GM11168 (cell line): ENCODE measurements around the gene CINP.

Experiments used
- in situ Hi-C: fragments of 300-500 bp; cut with MboI; formaldehyde crosslinking; loops from one replicate; pipeline ENCODE4 v1.12.0; 2022; ENCODE audit warnings: low sequenced_read_pairs; ENCODE audit not compliant: unreplicated experiment

Gene CINP

GRCh38 chr14:102362545-102363181 is at the start of gene CINP, which contains the start of gene TECPR2:
TSS of gene CINP (minus strand) at chr14:102362890. CDS start at chr14:102362851, 39 bp downstream.
TSS of gene TECPR2 (plus strand) at chr14:102362941. CDS start at chr14:102376722, 13,781 bp downstream.
- in situ Hi-C loops: no loop called here

- in situ Hi-C loops: no loop called here
These were observed 46.0 kb upstream of the CINP start for GRCh38 chr14:102408724-102409123.

GRCh38 chr14:102407258-102407657 is 44.6 kb upstream of the CINP start:
- in situ Hi-C loops: no loop called here

- in situ Hi-C loops: no loop called here
These were observed 40.3 kb upstream of the CINP start for GRCh38 chr14:102403028-102403427.

- in situ Hi-C loops: no loop called here
These were observed 33.8 kb upstream of the CINP start for GRCh38 chr14:102396521-102396920.

- in situ Hi-C loops: no loop called here
These were observed 32.2 kb upstream of the CINP start for GRCh38 chr14:102394717-102395375.

- in situ Hi-C loops: no loop called here
These were observed 29.8 kb upstream of the CINP start for GRCh38 chr14:102392506-102392905.

- in situ Hi-C loops: no loop called here
These were observed 27.6 kb upstream of the CINP start for GRCh38 chr14:102390064-102390855.

GRCh38 chr14:102389246-102389645 is 26.6 kb upstream of the CINP start:
- in situ Hi-C loops: loop anchor here (5.0 kb wide), 1 partner anchor 62 kb away; no protein-coding TSS in a partner anchor

- in situ Hi-C loops: loop anchor here (5.0 kb wide), 1 partner anchor 60 kb away; no protein-coding TSS in a partner anchor
These were observed 24.4 kb upstream of the CINP start for GRCh38 chr14:102387086-102387485.

GRCh38 chr14:102378830-102379229 is 16.1 kb upstream of the CINP start:
- in situ Hi-C loops: no loop called here

- in situ Hi-C loops: no loop called here
These were observed 15.0 kb upstream of the CINP start for GRCh38 chr14:102377696-102378095.

- in situ Hi-C loops: no loop called here
These were observed 12.4 kb upstream of the CINP start for GRCh38 chr14:102375119-102375518.

GRCh38 chr14:102374264-102374663 is 11.6 kb upstream of the CINP start:
- in situ Hi-C loops: no loop called here

GRCh38 chr14:102373110-102373509 is 10.4 kb upstream of the CINP start:
- in situ Hi-C loops: no loop called here

- in situ Hi-C loops: no loop called here
These were observed 8.7 kb upstream of the CINP start for GRCh38 chr14:102371361-102371760.

- in situ Hi-C loops: no loop called here
These were observed 7.7 kb upstream of the CINP start for GRCh38 chr14:102370305-102370809.

GRCh38 chr14:102363182-102363943 is 673 bp upstream of the CINP start:
- in situ Hi-C loops: no loop called here

GRCh38 chr14:102362084-102362483 is 606 bp downstream of the CINP start:
- in situ Hi-C loops: no loop called here

GRCh38 chr14:102360388-102360787 is 2.3 kb downstream of the CINP start:
- in situ Hi-C loops: no loop called here
